ENCODE data around the gene TLE4.

The TLE4 gene

DNA sequence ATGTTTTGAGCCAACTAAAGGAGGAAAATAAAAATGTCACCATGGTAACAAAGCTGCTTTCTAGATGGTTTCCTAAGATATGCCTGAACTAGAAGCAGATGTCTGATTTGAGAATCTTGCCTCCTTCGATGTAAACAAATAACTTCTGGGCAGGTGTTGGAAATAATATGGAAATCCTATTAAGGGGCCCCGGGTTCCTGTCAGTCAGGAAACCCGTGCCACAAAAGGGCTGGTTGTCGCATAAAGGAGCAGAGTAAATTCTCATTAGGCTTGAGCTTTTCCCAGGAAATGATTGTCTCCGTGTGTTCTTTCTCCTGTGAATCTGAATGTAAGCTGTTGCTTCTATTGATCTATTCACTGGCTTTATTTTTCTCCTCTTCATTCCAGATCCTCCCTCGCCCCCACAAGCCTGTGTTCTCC, 90.8 kb downstream of the TLE4 start:
- TF ChIP-seq, protein P1, sequence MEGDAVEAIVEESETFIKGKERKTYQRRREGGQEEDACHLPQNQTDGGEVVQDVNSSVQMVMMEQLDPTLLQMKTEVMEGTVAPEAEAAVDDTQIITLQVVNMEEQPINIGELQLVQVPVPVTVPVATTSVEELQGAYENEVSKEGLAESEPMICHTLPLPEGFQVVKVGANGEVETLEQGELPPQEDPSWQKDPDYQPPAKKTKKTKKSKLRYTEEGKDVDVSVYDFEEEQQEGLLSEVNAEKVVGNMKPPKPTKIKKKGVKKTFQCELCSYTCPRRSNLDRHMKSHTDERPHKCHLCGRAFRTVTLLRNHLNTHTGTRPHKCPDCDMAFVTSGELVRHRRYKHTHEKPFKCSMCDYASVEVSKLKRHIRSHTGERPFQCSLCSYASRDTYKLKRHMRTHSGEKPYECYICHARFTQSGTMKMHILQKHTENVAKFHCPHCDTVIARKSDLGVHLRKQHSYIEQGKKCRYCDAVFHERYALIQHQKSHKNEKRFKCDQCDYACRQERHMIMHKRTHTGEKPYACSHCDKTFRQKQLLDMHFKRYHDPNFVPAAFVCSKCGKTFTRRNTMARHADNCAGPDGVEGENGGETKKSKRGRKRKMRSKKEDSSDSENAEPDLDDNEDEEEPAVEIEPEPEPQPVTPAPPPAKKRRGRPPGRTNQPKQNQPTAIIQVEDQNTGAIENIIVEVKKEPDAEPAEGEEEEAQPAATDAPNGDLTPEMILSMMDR (IDR thresholded peaks at IDR 0.05; ENCODE audit: low read depth, low read length): no peak
- no peak overlapping the region for H3K4me3 ChIP-seq (ENCODE audit: low read depth, low read length)

DNA sequence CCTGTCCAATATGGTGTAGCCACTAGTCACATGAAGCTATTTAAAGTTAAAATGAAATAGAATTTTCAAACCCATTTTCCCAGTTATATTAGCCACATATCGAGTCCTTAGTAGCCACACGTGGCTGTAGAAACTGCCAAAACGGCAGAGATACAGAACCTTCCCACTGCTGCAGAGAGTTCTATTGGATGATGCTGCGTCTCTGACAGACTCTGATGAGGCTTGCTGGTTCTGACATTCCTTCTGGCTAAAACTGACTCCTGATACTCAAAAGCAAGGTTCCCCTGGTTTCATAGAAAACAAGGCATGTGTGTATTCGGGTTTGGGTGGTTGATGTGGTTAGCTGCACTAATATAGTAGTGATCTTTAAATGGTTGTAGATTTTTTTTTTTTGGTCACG, 91.5 kb downstream of the TLE4 start:
- no peak overlapping the region for H3K4me3 ChIP-seq (ENCODE audit: low read depth, low read length)
- TF ChIP-seq, protein P1 (IDR thresholded peaks at IDR 0.05; ENCODE audit: low read depth, low read length): no peak

DNA sequence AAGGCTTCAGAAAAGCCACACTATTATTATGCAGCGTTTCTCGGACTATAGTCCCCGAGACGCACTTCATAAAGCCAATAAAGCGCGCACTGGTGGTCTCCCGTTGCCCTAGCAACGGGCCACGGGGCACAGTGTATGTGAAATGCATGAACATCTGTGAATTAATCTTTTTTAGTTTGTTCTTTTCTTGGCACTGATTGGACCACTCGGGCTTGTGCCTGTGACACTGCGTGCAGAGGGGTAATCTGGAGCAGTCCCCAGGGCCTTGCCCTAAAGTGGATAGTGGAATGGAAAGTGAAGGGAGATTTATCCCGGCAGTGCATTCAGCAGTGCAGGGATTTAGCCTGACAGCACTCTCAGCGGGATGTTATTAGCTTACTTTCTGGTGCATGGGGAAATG, 92.1 kb downstream of the TLE4 start:
- H3K4me3 ChIP-seq (ENCODE audit: low read depth, low read length): no peak overlapping the region
- TF ChIP-seq, protein P1 (IDR thresholded peaks at IDR 0.05; ENCODE audit: low read depth, low read length): no peak

DNA sequence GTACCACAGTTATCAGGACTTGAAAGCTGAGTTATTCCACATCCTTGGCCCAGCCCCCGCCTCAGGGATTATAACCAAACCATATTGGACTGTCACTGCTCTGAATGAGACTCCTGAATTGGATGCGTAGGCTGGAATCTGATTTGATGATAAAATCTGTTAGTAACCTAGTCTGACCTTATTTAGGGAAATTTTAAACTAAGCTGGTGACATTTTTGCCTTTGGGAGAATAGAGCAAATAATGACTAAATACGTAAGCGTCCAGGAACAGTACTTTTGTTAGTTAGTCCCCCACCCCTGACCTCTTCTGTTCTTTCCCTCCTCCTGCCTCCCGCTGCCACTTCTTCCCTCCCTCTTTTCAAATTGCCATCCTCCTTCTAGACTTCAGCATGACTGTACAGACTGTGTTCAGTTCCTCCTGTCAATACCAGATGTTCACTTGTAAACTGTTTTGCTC, 92.6 kb downstream of the TLE4 start:
- H3K4me3 ChIP-seq (ENCODE audit: low read depth, low read length): no peak overlapping the region
- TF ChIP-seq, protein P1 (IDR thresholded peaks at IDR 0.05; ENCODE audit: low read depth, low read length): no peak

DNA sequence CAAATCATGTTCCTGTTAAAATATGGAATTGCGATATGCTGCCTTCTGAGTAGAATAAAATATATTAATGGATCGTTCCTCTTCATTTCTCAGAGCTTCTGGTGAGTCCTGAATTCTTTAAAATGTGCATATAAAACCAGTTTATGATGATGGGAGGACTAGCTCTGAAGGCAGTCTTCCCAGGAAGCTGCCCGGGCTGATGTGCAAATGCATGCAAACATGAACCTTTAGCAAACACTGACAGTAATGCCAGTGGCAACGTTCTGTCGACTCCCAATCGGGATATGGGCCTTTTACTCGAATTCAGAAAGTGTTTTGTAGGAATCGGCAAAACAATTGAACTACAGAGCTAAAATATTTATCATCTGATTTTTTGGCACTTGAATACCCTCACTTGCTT, 93.6 kb downstream of the TLE4 start:
- H3K4me3 ChIP-seq (ENCODE audit: low read depth, low read length): no peak overlapping the region
- TF ChIP-seq, protein P1 (IDR thresholded peaks at IDR 0.05; ENCODE audit: low read depth, low read length): no peak

DNA sequence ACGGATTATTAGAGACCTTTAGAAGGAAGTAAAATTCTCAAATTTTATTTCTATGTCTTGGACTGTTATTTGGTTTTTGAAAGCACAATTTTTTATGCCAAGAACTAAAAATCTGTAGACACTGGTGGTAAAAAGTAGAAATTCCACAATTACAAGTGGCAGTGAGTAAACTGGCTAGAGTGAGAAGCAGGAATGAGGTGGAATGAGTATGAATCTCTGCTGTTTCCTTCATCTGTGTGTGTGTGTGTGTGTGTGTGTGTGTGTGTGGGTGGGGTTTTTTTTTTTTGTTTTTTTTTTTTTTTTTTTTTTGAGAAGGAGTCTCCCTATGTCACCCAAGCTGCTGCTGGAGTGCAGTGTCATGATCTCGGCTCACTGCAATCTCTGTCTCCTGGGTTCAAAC, 94.2 kb downstream of the TLE4 start:
- TF ChIP-seq, protein P1 (IDR thresholded peaks at IDR 0.05; ENCODE audit: low read depth, low read length): no peak
- no peak overlapping the region for H3K4me3 ChIP-seq (ENCODE audit: low read depth, low read length)

DNA sequence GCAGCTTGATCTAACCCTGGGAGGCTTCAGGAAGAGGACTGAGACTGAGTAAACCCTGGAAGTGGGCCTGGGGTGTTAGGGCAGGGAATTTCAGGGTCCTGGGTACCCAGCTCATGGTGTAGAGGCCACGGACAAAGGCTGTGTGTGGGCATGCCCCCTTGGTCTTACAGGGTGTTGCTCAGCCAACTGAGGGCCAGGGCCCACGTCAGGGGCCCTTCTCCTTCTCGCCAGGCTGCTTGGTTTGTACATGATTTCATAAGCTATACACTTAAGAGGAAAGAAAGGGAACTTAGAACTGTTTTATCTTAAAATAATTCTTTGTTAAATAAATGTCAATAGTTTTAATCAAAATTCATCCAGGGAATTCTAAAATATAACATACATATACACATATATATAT, 95.4 kb downstream of the TLE4 start:
- no peak overlapping the region for H3K4me3 ChIP-seq (ENCODE audit: low read depth, low read length)
- TF ChIP-seq, protein P1 (IDR thresholded peaks at IDR 0.05; ENCODE audit: low read depth, low read length): no peak
